ENCODE results near the gene SH3GL2.

The SH3GL2 gene

DNA sequence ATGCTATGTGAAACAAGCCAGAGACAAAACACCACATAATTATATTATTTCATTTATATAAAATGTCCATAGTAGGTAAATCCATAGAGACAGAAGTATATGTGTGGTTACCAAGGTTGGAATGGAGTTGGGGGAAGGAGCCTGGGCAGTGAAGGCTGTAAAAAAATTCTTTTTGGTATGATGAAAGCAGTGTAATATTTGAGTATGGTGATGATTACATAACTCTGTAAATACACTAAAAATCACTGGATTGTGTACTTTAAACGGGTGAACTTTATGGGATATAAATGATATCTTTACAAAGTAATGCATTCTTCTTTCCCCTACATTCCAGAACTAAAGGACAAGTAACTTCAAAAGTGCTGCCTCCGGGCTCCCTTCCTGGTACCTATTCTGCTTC, 155.8 kb downstream of the SH3GL2 start:
- Histone ChIP-seq H3K9me3 (ENCODE audit: control insufficient read depth in 2 of 2, low read length in 2 of 2) (no peaks in the 10 kb centered on the region), H3K36me3 (ENCODE audit: control insufficient read depth in 2 of 2, insufficient read depth in 2 of 2, low read length in 2 of 2) (no peaks in the 10 kb centered on the region), H3K9ac (ENCODE audit: low read depth in 1 of 2, low read length in 2 of 2) (no peak overlapping the region), H3K27ac (ENCODE audit: low read depth in 2 of 2, low read length in 2 of 2) (no peak overlapping the region), H3K27me3 (ENCODE audit: control insufficient read depth in 2 of 2, insufficient read depth in 2 of 2, low read length in 2 of 2) (no peaks in the 10 kb centered on the region), H3K4me3 (ENCODE audit: low read length in 2 of 2) (no peak overlapping the region), H3K4me1 (ENCODE audit: control insufficient read depth in 2 of 2, insufficient read depth in 2 of 2, low read length in 2 of 2) (no peaks in the 10 kb centered on the region)

DNA sequence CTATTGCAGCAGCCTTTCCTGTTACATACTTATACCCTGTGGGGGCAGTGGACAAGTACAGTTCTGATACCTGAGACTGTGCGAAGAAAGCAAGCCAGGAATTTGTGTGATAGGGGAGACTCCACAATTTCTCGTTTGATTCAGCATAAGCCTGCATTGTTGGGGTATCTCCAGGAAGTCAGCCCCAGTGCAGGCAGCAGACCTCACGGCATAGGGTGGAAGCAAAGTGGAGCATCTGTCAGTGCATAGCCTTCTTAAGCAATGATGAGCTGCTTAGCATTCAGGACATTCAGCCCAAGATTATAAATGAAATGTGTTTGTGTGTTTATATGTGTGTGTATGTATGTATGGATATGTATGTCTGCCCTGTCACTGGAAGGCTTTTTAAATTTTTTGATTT, 157.0 kb downstream of the SH3GL2 start:
- Histone ChIP-seq H3K4me1 (ENCODE audit: control insufficient read depth in 2 of 2, insufficient read depth in 2 of 2, low read length in 2 of 2) (no peaks in the 10 kb centered on the region), H3K4me3 (ENCODE audit: low read length in 2 of 2) (no peak overlapping the region), H3K9me3 (ENCODE audit: control insufficient read depth in 2 of 2, low read length in 2 of 2) (no peaks in the 10 kb centered on the region), H3K9ac (ENCODE audit: low read depth in 1 of 2, low read length in 2 of 2) (no peak overlapping the region), H3K27ac (ENCODE audit: low read depth in 2 of 2, low read length in 2 of 2) (no peak overlapping the region), H3K27me3 (ENCODE audit: control insufficient read depth in 2 of 2, insufficient read depth in 2 of 2, low read length in 2 of 2) (no peaks in the 10 kb centered on the region), H3K36me3 (ENCODE audit: control insufficient read depth in 2 of 2, insufficient read depth in 2 of 2, low read length in 2 of 2) (no peaks in the 10 kb centered on the region)

DNA sequence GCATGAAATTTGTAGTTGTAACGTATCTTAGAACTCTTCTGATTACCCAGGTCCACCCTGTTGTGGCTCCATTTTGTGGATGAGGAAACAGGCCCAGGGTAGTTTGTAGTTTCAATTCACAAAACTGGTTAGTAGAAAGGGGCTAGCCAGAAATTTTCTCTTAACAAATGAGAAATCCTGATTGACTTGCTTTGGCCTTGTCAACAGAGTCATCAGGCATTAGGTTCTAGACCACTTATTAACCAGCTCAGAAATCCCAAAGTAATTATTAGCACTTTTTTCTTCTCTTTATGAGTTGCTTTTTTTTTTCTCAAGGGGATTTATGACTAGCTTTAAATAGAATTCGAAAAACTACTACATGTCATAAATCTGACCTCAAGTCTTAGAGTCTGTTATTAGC, 160.2 kb downstream of the SH3GL2 start:
- no peaks in the 10 kb centered on the region for H3K27me3 ChIP-seq (ENCODE audit: control insufficient read depth in 2 of 2, insufficient read depth in 2 of 2, low read length in 2 of 2)
- no peaks in the 10 kb centered on the region for H3K9me3 ChIP-seq (ENCODE audit: control insufficient read depth in 2 of 2, low read length in 2 of 2)
- no peak overlapping the region for H3K9ac ChIP-seq (ENCODE audit: low read depth in 1 of 2, low read length in 2 of 2)
- no peak overlapping the region for H3K4me3 ChIP-seq (ENCODE audit: low read length in 2 of 2)
- H3K27ac ChIP-seq (ENCODE audit: low read depth in 2 of 2, low read length in 2 of 2) = no peak overlapping the region
- H3K4me1 ChIP-seq (ENCODE audit: control insufficient read depth in 2 of 2, insufficient read depth in 2 of 2, low read length in 2 of 2) = no peaks in the 10 kb centered on the region
- no peaks in the 10 kb centered on the region for H3K36me3 ChIP-seq (ENCODE audit: control insufficient read depth in 2 of 2, insufficient read depth in 2 of 2, low read length in 2 of 2)

DNA sequence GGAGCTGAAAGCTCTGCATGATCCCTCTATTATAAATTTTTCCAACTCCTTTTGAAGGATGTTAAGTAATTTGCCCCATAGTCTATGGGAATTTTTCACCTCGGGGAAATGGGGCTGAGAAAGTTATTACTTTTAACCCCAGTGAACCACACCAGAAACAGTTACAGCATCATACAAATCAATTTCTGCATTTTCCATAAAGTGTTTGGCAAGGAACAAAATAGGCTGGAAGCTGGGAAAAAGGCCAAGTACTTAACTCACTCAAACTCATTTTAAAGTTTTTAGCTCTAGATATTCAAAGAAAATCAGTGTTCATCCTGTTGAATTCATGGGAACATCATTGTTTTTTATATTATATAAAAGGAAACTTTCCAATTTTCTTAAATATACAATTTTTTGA, 160.9 kb downstream of the SH3GL2 start:
- Histone ChIP-seq H3K4me3 (ENCODE audit: low read length in 2 of 2) (no peak overlapping the region), H3K9ac (ENCODE audit: low read depth in 1 of 2, low read length in 2 of 2) (no peak overlapping the region), H3K27me3 (ENCODE audit: control insufficient read depth in 2 of 2, insufficient read depth in 2 of 2, low read length in 2 of 2) (no peaks in the 10 kb centered on the region), H3K36me3 (ENCODE audit: control insufficient read depth in 2 of 2, insufficient read depth in 2 of 2, low read length in 2 of 2) (no peaks in the 10 kb centered on the region), H3K9me3 (ENCODE audit: control insufficient read depth in 2 of 2, low read length in 2 of 2) (no peaks in the 10 kb centered on the region), H3K27ac (ENCODE audit: low read depth in 2 of 2, low read length in 2 of 2) (no peak overlapping the region), H3K4me1 (ENCODE audit: control insufficient read depth in 2 of 2, insufficient read depth in 2 of 2, low read length in 2 of 2) (no peaks in the 10 kb centered on the region)

DNA sequence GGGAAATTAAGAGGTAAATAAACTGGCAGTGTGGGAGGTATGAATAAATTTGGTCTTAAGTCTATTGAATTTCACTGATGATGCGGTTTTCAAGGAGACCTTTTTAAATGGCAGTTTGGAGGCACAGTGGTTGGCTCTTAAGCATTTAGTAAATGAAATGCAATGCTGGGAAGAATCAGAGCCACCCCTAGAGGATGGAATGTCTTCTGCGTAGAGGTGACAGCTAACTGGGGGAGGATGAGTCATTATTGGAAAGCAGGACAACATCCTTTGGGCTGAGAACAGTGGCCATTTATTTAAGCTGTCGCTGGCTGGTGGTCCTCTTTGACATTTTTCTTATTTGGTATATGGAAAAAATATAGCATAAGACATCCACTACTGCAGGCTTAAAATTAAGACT, 163.2 kb downstream of the SH3GL2 start:
- no peak overlapping the region for H3K27ac ChIP-seq (ENCODE audit: low read depth in 2 of 2, low read length in 2 of 2)
- H3K9ac ChIP-seq (ENCODE audit: low read depth in 1 of 2, low read length in 2 of 2) = no peak overlapping the region
- no peak overlapping the region for H3K4me3 ChIP-seq (ENCODE audit: low read length in 2 of 2)
- H3K9me3 ChIP-seq (ENCODE audit: control insufficient read depth in 2 of 2, low read length in 2 of 2) = no peaks in the 10 kb centered on the region
- H3K4me1 ChIP-seq (ENCODE audit: control insufficient read depth in 2 of 2, insufficient read depth in 2 of 2, low read length in 2 of 2) = no peaks in the 10 kb centered on the region
- no peaks in the 10 kb centered on the region for H3K27me3 ChIP-seq (ENCODE audit: control insufficient read depth in 2 of 2, insufficient read depth in 2 of 2, low read length in 2 of 2)
- H3K36me3 ChIP-seq (ENCODE audit: control insufficient read depth in 2 of 2, insufficient read depth in 2 of 2, low read length in 2 of 2) = no peaks in the 10 kb centered on the region

DNA sequence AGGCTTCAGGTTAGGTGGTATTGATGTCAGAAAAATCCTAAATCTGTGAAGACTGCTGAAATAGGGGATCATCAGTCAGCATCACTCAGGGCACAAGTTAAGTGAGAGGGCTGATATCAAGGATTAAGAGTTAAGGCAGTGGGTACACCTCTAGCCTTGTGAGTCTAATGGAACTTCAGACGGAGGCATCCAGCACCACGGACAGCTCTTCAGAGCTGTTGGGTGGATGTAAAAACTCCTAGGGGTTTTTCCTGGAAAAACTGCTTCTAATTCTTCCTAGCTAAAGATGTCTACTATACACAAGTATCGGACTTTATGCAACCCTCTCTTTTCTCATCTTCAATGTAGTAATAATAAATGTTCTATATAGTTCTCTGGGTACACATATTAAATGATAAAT, 165.9 kb downstream of the SH3GL2 start:
- no peak overlapping the region for H3K4me3 ChIP-seq (ENCODE audit: low read length in 2 of 2)

DNA sequence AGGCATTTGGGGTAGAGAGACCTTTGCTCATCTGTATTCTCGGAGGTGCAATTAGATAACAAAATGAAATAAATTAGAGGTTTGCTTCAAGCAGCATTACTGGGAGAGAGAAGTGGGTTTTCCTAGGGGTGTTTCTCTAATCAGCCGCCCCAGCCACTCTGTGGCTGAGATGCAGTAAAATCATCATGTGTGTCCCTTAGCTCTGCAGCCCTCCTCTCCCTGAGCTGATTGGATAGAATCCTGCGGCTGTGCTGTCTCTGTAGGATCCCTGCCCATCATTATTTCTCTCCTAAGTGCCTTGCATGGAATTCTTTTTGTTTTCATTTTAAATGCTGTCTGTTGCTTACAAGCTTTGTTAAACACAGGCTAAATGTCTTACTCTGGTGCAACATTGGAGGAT, 171.4 kb downstream of the SH3GL2 start:
- no peaks in the 10 kb centered on the region for H3K36me3 ChIP-seq (ENCODE audit: control insufficient read depth in 2 of 2, insufficient read depth in 2 of 2, low read length in 2 of 2)
- no peak overlapping the region for H3K27ac ChIP-seq (ENCODE audit: low read depth in 2 of 2, low read length in 2 of 2)
- H3K27me3 ChIP-seq (ENCODE audit: control insufficient read depth in 2 of 2, insufficient read depth in 2 of 2, low read length in 2 of 2) = no peaks in the 10 kb centered on the region
- no peak overlapping the region for H3K4me3 ChIP-seq (ENCODE audit: low read length in 2 of 2)
- no peaks in the 10 kb centered on the region for H3K9me3 ChIP-seq (ENCODE audit: control insufficient read depth in 2 of 2, low read length in 2 of 2)
- no peak overlapping the region for H3K9ac ChIP-seq (ENCODE audit: low read depth in 1 of 2, low read length in 2 of 2)
- H3K4me1 ChIP-seq (ENCODE audit: control insufficient read depth in 2 of 2, insufficient read depth in 2 of 2, low read length in 2 of 2) = no peaks in the 10 kb centered on the region

More for the DNA sequence above, 165.9 kb downstream of the SH3GL2 start:
- Histone ChIP-seq H3K9ac (ENCODE audit: low read depth in 1 of 2, low read length in 2 of 2) (no peak overlapping the region), H3K4me1 (ENCODE audit: control insufficient read depth in 2 of 2, insufficient read depth in 2 of 2, low read length in 2 of 2) (no peaks in the 10 kb centered on the region), H3K9me3 (ENCODE audit: control insufficient read depth in 2 of 2, low read length in 2 of 2) (no peaks in the 10 kb centered on the region), H3K36me3 (ENCODE audit: control insufficient read depth in 2 of 2, insufficient read depth in 2 of 2, low read length in 2 of 2) (no peaks in the 10 kb centered on the region), H3K27me3 (ENCODE audit: control insufficient read depth in 2 of 2, insufficient read depth in 2 of 2, low read length in 2 of 2) (no peaks in the 10 kb centered on the region), H3K27ac (ENCODE audit: low read depth in 2 of 2, low read length in 2 of 2) (no peak overlapping the region)

DNA sequence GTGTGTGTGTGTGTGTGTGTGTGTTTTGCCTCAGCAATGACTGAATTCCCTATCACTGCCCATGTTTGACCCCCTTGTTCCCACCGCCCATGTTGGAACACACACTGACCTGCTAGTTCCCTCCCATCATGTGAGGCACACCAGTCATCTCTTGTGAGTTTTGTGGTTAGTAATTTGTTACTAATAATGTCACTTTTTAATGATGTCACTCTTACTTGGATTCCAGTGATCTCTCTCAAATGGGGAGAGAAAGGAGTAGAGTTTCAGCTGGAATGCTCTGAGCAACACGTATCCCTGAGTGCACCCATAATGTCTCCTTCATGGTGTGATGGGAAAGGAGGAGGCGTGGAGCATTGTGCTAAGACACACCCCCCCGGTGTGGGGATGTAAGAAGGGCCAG, 172.6 kb downstream of the SH3GL2 start:
- Histone ChIP-seq H3K4me1 (ENCODE audit: control insufficient read depth in 2 of 2, insufficient read depth in 2 of 2, low read length in 2 of 2) (no peaks in the 10 kb centered on the region), H3K4me3 (ENCODE audit: low read length in 2 of 2) (no peak overlapping the region), H3K9ac (ENCODE audit: low read depth in 1 of 2, low read length in 2 of 2) (no peak overlapping the region), H3K36me3 (ENCODE audit: control insufficient read depth in 2 of 2, insufficient read depth in 2 of 2, low read length in 2 of 2) (no peaks in the 10 kb centered on the region), H3K27me3 (ENCODE audit: control insufficient read depth in 2 of 2, insufficient read depth in 2 of 2, low read length in 2 of 2) (no peaks in the 10 kb centered on the region), H3K9me3 (ENCODE audit: control insufficient read depth in 2 of 2, low read length in 2 of 2) (no peaks in the 10 kb centered on the region), H3K27ac (ENCODE audit: low read depth in 2 of 2, low read length in 2 of 2) (no peak overlapping the region)

DNA sequence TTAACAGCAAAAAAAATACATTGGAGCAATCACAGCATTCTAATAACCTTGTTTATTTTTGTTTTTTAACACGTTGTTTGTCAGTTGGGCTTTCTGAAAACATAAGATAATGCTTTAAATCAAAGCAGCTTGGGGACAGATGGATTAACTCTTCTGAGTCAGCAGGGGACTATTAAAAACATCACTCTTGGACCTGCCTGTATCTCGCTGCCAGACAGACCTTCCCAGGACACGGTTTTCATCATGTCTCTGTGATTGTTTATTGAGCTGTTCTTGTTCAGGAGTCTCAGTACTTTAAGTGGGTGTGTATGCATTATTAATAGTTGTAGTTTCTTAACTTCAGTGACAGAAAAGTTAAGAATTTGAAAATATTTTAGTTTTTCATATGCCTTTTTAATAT, 173.2 kb downstream of the SH3GL2 start:
- no peaks in the 10 kb centered on the region for H3K4me1 ChIP-seq (ENCODE audit: control insufficient read depth in 2 of 2, insufficient read depth in 2 of 2, low read length in 2 of 2)
- no peaks in the 10 kb centered on the region for H3K27me3 ChIP-seq (ENCODE audit: control insufficient read depth in 2 of 2, insufficient read depth in 2 of 2, low read length in 2 of 2)
- no peak overlapping the region for H3K9ac ChIP-seq (ENCODE audit: low read depth in 1 of 2, low read length in 2 of 2)
- no peak overlapping the region for H3K27ac ChIP-seq (ENCODE audit: low read depth in 2 of 2, low read length in 2 of 2)
- no peaks in the 10 kb centered on the region for H3K36me3 ChIP-seq (ENCODE audit: control insufficient read depth in 2 of 2, insufficient read depth in 2 of 2, low read length in 2 of 2)
- H3K9me3 ChIP-seq (ENCODE audit: control insufficient read depth in 2 of 2, low read length in 2 of 2) = no peaks in the 10 kb centered on the region
- H3K4me3 ChIP-seq (ENCODE audit: low read length in 2 of 2) = no peak overlapping the region

DNA sequence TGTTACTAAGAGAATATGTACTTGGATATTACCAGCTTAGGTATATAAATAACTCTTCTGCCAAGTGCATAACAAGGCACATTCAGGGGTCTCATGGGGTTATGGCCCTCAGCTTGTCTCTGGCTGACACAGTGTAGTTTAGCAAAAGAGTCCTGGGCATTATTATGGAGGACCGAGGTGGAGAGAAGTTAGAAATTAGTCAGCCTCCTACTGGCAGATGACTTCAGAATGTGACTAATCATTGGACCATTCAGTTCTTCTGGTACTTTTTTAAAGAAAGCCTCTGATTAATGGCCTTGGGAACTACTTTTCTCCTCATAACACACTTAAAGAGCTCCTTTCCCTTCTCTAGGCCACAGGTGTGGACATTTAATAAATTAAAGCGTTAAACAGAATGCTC, 178.9 kb downstream of the SH3GL2 start:
- Histone ChIP-seq H3K9me3 (ENCODE audit: control insufficient read depth in 2 of 2, low read length in 2 of 2) (no peaks in the 10 kb centered on the region), H3K27me3 (ENCODE audit: control insufficient read depth in 2 of 2, insufficient read depth in 2 of 2, low read length in 2 of 2) (no peaks in the 10 kb centered on the region), H3K4me1 (ENCODE audit: control insufficient read depth in 2 of 2, insufficient read depth in 2 of 2, low read length in 2 of 2) (no peaks in the 10 kb centered on the region), H3K36me3 (ENCODE audit: control insufficient read depth in 2 of 2, insufficient read depth in 2 of 2, low read length in 2 of 2) (no peaks in the 10 kb centered on the region), H3K4me3 (ENCODE audit: low read length in 2 of 2) (no peak overlapping the region), H3K9ac (ENCODE audit: low read depth in 1 of 2, low read length in 2 of 2) (no peak overlapping the region), H3K27ac (ENCODE audit: low read depth in 2 of 2, low read length in 2 of 2) (no peak overlapping the region)

DNA sequence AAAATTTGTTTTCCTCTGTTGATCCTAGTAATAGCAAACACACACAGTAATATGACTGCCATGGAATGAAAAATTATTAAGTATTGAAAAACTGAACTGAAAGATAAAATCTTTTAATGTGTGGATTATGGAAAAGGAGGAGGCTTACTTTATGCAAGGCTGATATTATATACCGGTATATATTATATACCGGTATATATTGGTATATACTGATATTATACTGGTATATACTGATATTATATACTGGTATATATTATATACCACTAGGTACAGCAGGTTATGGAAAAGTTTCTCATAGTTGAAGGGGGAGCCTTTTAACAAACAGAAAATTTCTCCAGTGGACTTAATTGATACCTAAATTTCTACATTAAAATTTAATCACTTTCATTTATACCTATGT, 181.4 kb downstream of the SH3GL2 start:
- H3K4me1 ChIP-seq (ENCODE audit: control insufficient read depth in 2 of 2, insufficient read depth in 2 of 2, low read length in 2 of 2) = no peaks in the 10 kb centered on the region
- no peaks in the 10 kb centered on the region for H3K9me3 ChIP-seq (ENCODE audit: control insufficient read depth in 2 of 2, low read length in 2 of 2)
- H3K4me3 ChIP-seq (ENCODE audit: low read length in 2 of 2) = no peak overlapping the region
- H3K27ac ChIP-seq (ENCODE audit: low read depth in 2 of 2, low read length in 2 of 2) = no peak overlapping the region
- H3K9ac ChIP-seq (ENCODE audit: low read depth in 1 of 2, low read length in 2 of 2) = no peak overlapping the region
- H3K27me3 ChIP-seq (ENCODE audit: control insufficient read depth in 2 of 2, insufficient read depth in 2 of 2, low read length in 2 of 2) = no peaks in the 10 kb centered on the region
- H3K36me3 ChIP-seq (ENCODE audit: control insufficient read depth in 2 of 2, insufficient read depth in 2 of 2, low read length in 2 of 2) = no peaks in the 10 kb centered on the region

Data from mucosa of rectum (tissue), 2 donors.